NCI-H146 treated with DMSO at 0.1 percent for 48 hours (cell line): ENCODE measurements around the gene GHR.
"Not testable (repeated sequence)": the region's sequence is repeated elsewhere in the genome, so short reads cannot be mapped to it uniquely, and the experiment has no call there.

ENCODE experiments used
- DNase-seq: peaks from one replicate; lab custom pipeline; 2025; ENCODE audit not compliant: unreplicated experiment; lab: John Stamatoyannopoulos, UW

Gene GHR

GRCh38 chr5:42566652-42567295 is 143.5 kb downstream of the GHR start:
- DNase-seq, result no peak

GRCh38 chr5:42569325-42569724 is 146.1 kb downstream of the GHR start:
- DNase-seq, result no peak

GRCh38 chr5:42569953-42570548 is 146.8 kb downstream of the GHR start:
- no peak for DNase-seq

GRCh38 chr5:42570966-42571960 is 148.0 kb downstream of the GHR start:
- DNase-seq, result no peak

GRCh38 chr5:42572313-42572712 is 149.1 kb downstream of the GHR start:
- DNase-seq, result no peak

GRCh38 chr5:42573386-42573785 is 150.1 kb downstream of the GHR start:
- DNase-seq, result no peak

GRCh38 chr5:42575914-42576313 is 152.7 kb downstream of the GHR start:
- DNase-seq, result not testable (repeated sequence)

GRCh38 chr5:42578901-42579300 is 155.7 kb downstream of the GHR start:
- not testable (repeated sequence) for DNase-seq

GRCh38 chr5:42579320-42579719 is 156.1 kb downstream of the GHR start:
- no peak for DNase-seq

GRCh38 chr5:42581845-42582244 is 158.6 kb downstream of the GHR start:
- no peak for DNase-seq

- DNase-seq, result no peak
These were observed 159.5 kb downstream of the GHR start for GRCh38 chr5:42582723-42583122.

- DNase-seq, result peak; percentile 13
These were observed 160.1 kb downstream of the GHR start for GRCh38 chr5:42583322-42583721.

GRCh38 chr5:42586625-42587024 is 163.4 kb downstream of the GHR start:
- no peak for DNase-seq

GRCh38 chr5:42587096-42587723 is 164.0 kb downstream of the GHR start:
- no peak for DNase-seq

- no peak for DNase-seq
These were observed 167.3 kb downstream of the GHR start for GRCh38 chr5:42590566-42590965.

GRCh38 chr5:42591015-42591414 is 167.8 kb downstream of the GHR start:
- DNase-seq, result no peak

GRCh38 chr5:42592401-42593140 is 169.3 kb downstream of the GHR start:
- no peak for DNase-seq

- DNase-seq, result no peak
These were observed 170.4 kb downstream of the GHR start for GRCh38 chr5:42593591-42593990.

GRCh38 chr5:42595597-42595996 is 172.4 kb downstream of the GHR start:
- no peak for DNase-seq

- DNase-seq, result no peak
These were observed 173.6 kb downstream of the GHR start for GRCh38 chr5:42596817-42597216.
